H1 (cell line): ENCODE results near the gene CCDC124. TPM values are rescaled to one million over a fixed set of nuclear protein-coding genes. Genes with fewer than 3 reads are reported as not detected.

Experiments
- CTCF ChIA-PET: fragments of 300-600 bp; sonication (Branson Sonifier 250); formaldehyde crosslinking; loops from one replicate; lab custom pipeline; 2021; ENCODE audit not compliant: partially characterized antibody; lab: Charles Lee
- POLR2A ChIA-PET: fragments of 300-600 bp; sonication (Branson Sonifier 250); formaldehyde crosslinking; loops from one replicate; lab custom pipeline; 2021; ENCODE audit warnings: inconsistent platforms; ENCODE audit not compliant: partially characterized antibody; lab: Charles Lee
- DNase-seq, 2 experiments: peaks; one replicate each; pipeline versions ENCODE4 v3.0.0 to v3.0.0-alpha.2; 2010 to 2022; ENCODE audit warnings: low spot score in 2 of 2, low read depth in 1 of 2, mixed read lengths in 1 of 2
- FAIRE-seq: peaks from 2 replicates; lab custom pipeline; 2011; peaks lifted over from hg19 to GRCh38; lab: Jason Lieb, UNC
- H2AFZ ChIP-seq: 2 replicates; pipeline ENCODE4 v1.8.1; 2012; ENCODE audit warnings: low read length, inconsistent platforms
- H2AK5ac ChIP-seq: 2 replicates; pipeline ENCODE4 v1.6.1; 2013; ENCODE audit warnings: low read depth, low read length
- H2BK120ac ChIP-seq: replicated peaks from 2 replicates; pipeline ENCODE3; 2013; ENCODE audit warnings: low read depth, low read length, inconsistent platforms
- H2BK12ac ChIP-seq: 2 replicates; pipeline ENCODE4 v1.6.1; 2013; ENCODE audit warnings: low read depth, low read length
- H2BK15ac ChIP-seq: 2 replicates; pipeline ENCODE4 v1.6.1; 2013; ENCODE audit warnings: low read length
- H2BK20ac ChIP-seq: 2 replicates; pipeline ENCODE4 v1.6.1; 2013; ENCODE audit warnings: low read length
- H2BK5ac ChIP-seq: 2 replicates; pipeline ENCODE4 v1.6.1; 2013; ENCODE audit warnings: low read depth, low read length
- H3K14ac ChIP-seq: 2 replicates; pipeline ENCODE4 v1.6.1; 2013; ENCODE audit warnings: inconsistent platforms; ENCODE audit not compliant: insufficient read length
- H3K18ac ChIP-seq: 2 replicates; pipeline ENCODE4 v1.6.1; 2013; ENCODE audit warnings: low read length; ENCODE audit errors: extremely low read depth
- H3K23ac ChIP-seq: 2 replicates; pipeline ENCODE4 v1.6.1; 2013; ENCODE audit warnings: inconsistent platforms; ENCODE audit not compliant: insufficient read length
- H3K23me2 ChIP-seq: 2 replicates; pipeline ENCODE4 v1.6.1; 2013; ENCODE audit warnings: low read depth, low read length
- H3K27ac ChIP-seq: 2 replicates; pipeline ENCODE4 v1.6.1; 2011; ENCODE audit warnings: low read depth, low read length, inconsistent platforms
- H3K27me3 ChIP-seq, 4 experiments: replicated peaks in 1 of 4; 1 replicate in 1 of 4; 2 replicates in 3 of 4; pipeline versions ENCODE4 v1.6.1 to v1.8.1; 2011 to 2013; ENCODE audit warnings: low read length in 3 of 4, mild to moderate bottlenecking in 3 of 4, inconsistent platforms in 2 of 4, mixed read lengths in 2 of 4, moderate library complexity in 1 of 4; ENCODE audit not compliant: control insufficient read depth in 3 of 4, insufficient read depth in 3 of 4; ENCODE audit errors: extremely low read depth in 1 of 4
- H3K36me3 ChIP-seq, 4 experiments: 2 replicates each; pipeline versions ENCODE4 v1.6.1 to v1.8.1; 2011 to 2013; ENCODE audit warnings: mild to moderate bottlenecking in 4 of 4, low read length in 3 of 4, moderate library complexity in 2 of 4, control low read depth in 1 of 4, inconsistent platforms in 1 of 4; ENCODE audit not compliant: insufficient read depth in 4 of 4, control insufficient read depth in 2 of 4
- H3K4ac ChIP-seq: replicated peaks from 2 replicates; pipeline ENCODE3; 2013; ENCODE audit warnings: low read length, low read depth, mixed read lengths, inconsistent platforms; ENCODE audit not compliant: insufficient read length
- H3K4me1 ChIP-seq, 4 experiments: replicated peaks in 1 of 4; 1 replicate in 1 of 4; 2 replicates in 3 of 4; pipeline versions ENCODE4 v1.6.1 to v1.8.1; 2011 to 2013; ENCODE audit warnings: low read length in 3 of 4, inconsistent platforms in 2 of 4, mixed read lengths in 1 of 4; ENCODE audit not compliant: insufficient read depth in 4 of 4, control insufficient read depth in 3 of 4
- H3K4me2 ChIP-seq, 2 experiments: 2 replicates each; pipeline versions ENCODE4 v1.6.1 to v1.8.1; 2011 to 2013; ENCODE audit warnings: low read depth in 2 of 2, low read length in 2 of 2, control low read depth in 1 of 2, inconsistent platforms in 1 of 2, mild to moderate bottlenecking in 1 of 2; ENCODE audit not compliant: insufficient read depth in 1 of 2
- H3K4me3 ChIP-seq, 4 experiments: fragments of 200-600, 300-600 bp in 1 of 4; sonication (generic), shearing (Covaris generic), sonication (Bioruptor Twin) in 1 of 4; 2 replicates each; pipeline versions ENCODE4 v1.5.1 to v1.8.1; 2011 to 2016; ENCODE audit warnings: low read length in 4 of 4, low read depth in 3 of 4, control low read depth in 2 of 4, inconsistent platforms in 2 of 4, mild to moderate bottlenecking in 2 of 4, mixed read lengths in 1 of 4, moderate library complexity in 1 of 4; ENCODE audit not compliant: insufficient read depth in 2 of 4; ENCODE audit errors: extremely low read depth in 1 of 4
- H3K56ac ChIP-seq: replicated peaks from 2 replicates; pipeline ENCODE3; 2013; ENCODE audit warnings: low read depth, mild to moderate bottlenecking, mixed read lengths, low read length, inconsistent platforms; ENCODE audit not compliant: insufficient read length
- H3K79me1 ChIP-seq: 2 replicates; pipeline ENCODE4 v1.6.1; 2013; ENCODE audit warnings: low read depth, low read length, control low read depth
- H3K79me2 ChIP-seq, 2 experiments: 2 replicates each; pipeline versions ENCODE4 v1.6.1 to v1.8.1; 2012 to 2013; ENCODE audit warnings: low read length in 2 of 2, mild to moderate bottlenecking in 2 of 2, inconsistent platforms in 1 of 2; ENCODE audit not compliant: insufficient read depth in 2 of 2, control insufficient read depth in 1 of 2
- H3K9ac ChIP-seq, 4 experiments: replicated peaks in 1 of 4; 1 replicate in 1 of 4; 2 replicates in 3 of 4; pipeline versions ENCODE4 v1.6.1 to v1.8.1; 2011 to 2013; ENCODE audit warnings: low read depth in 3 of 4, low read length in 3 of 4, control low read depth in 2 of 4, mild to moderate bottlenecking in 2 of 4, moderate library complexity in 2 of 4, inconsistent platforms in 1 of 4; ENCODE audit errors: extremely low read depth in 1 of 4
- H3K9me3 ChIP-seq, 2 experiments: 2 replicates each; pipeline versions ENCODE4 v1.6.1 to v1.8.1; 2012 to 2013; ENCODE audit warnings: mild to moderate bottlenecking in 2 of 2, moderate library complexity in 2 of 2, control low read depth in 1 of 2, inconsistent platforms in 1 of 2, low read depth in 1 of 2, low read length in 1 of 2, mixed read lengths in 1 of 2; ENCODE audit not compliant: insufficient read depth in 2 of 2
- H4K20me1 ChIP-seq, 2 experiments: replicated peaks in 1 of 2; 2 replicates each; pipeline versions ENCODE3 to v1.8.1; 2011 to 2013; ENCODE audit warnings: inconsistent platforms in 2 of 2, low read length in 2 of 2, mild to moderate bottlenecking in 1 of 2; ENCODE audit not compliant: insufficient read depth in 2 of 2, control insufficient read depth in 1 of 2
- H4K5ac ChIP-seq: 2 replicates; pipeline ENCODE4 v1.6.1; 2013; ENCODE audit warnings: low read length, low read depth, mixed read lengths, inconsistent platforms; ENCODE audit not compliant: insufficient read length
- H4K8ac ChIP-seq: 2 replicates; pipeline ENCODE4 v1.8.0; 2013; ENCODE audit warnings: mild to moderate bottlenecking, moderate library complexity, low read length, inconsistent platforms; ENCODE audit not compliant: insufficient read depth; ENCODE audit errors: extremely low read depth
- H4K91ac ChIP-seq: replicated peaks from 2 replicates; pipeline ENCODE3; 2013; ENCODE audit warnings: low read length, mixed read lengths, inconsistent platforms; ENCODE audit not compliant: insufficient read length
- BCL11A ChIP-seq, 2 experiments: IDR thresholded peaks; one replicate each; pipeline ENCODE4 v1.6.1; 2011; ENCODE audit warnings: low read depth in 2 of 2, low read length in 2 of 2, mild to moderate bottlenecking in 2 of 2
- CREB1 ChIP-seq: IDR thresholded peaks from 2 replicates; pipeline ENCODE4 v1.6.1; 2012; ENCODE audit warnings: inconsistent platforms
- KDM1A ChIP-seq: fragments of 200-600, 300-600 bp; sonication (generic); IDR thresholded peaks from 2 replicates; pipeline ENCODE4 v1.7.1; 2016; ENCODE audit warnings: mild to moderate bottlenecking, low read length, borderline replicate concordance
- SIN3A ChIP-seq, 2 experiments: IDR thresholded peaks in 1 of 2; conservative IDR thresholded peaks in 1 of 2; 2 replicates each; pipeline ENCODE4 v1.6.1; 2011 to 2012; ENCODE audit warnings: low read length in 2 of 2, improper control_type of control experiment in 1 of 2, low read depth in 1 of 2, mild to moderate bottlenecking in 1 of 2
- WGBS, 2 experiments: shearing (Covaris generic) in 1 of 2; methylation state at CpG; one replicate each; pipeline versions ENCODE4 v1.1.6 to v1.1.7; 2013 to 2015; ENCODE audit warnings: low lambda C conversion rate in 2 of 2, mixed read lengths in 2 of 2, inconsistent platforms in 1 of 2, low coverage in 1 of 2, missing lambda C conversion rate in 1 of 2; ENCODE audit not compliant: insufficient replicate concordance in 2 of 2, insufficient coverage in 1 of 2, insufficient read length in 1 of 2; ENCODE audit errors: extremely low coverage in 1 of 2, missing lambda C conversion rate in 1 of 2; 5-methylcytosine and 5-hydroxymethylcytosine counted together
- polyA plus RNA-seq, 7 experiments: library from polyadenylated mRNA; depleted of rRNA in 3 of 7; stranded (reverse) in 5 of 7; unstranded in 2 of 7; fragments of >200 nt in 5 of 7; fragments of 200-250 nt in 2 of 7; gene quantifications; 1 replicate in 5 of 7; 2 replicates in 1 of 7; 4 replicates in 1 of 7; pipeline versions ENCODE4 v1.2.1 to v1.2.3, GENCODE V29; 2011 to 2013; ENCODE audit warnings: missing spikeins in 2 of 7, mixed read lengths in 2 of 7
- total RNA-seq: library from RNA; stranded (reverse); fragmentation: NEBNext Ultra II Directional; extraction: Animal tissue kit (Norgen Biotek cat#: 25700); gene quantifications from 2 replicates; pipeline ENCODE4 v1.2.1, GENCODE V29; 2021

The CCDC124 gene
- total and polyA plus RNA-seq, 2 of the 8 experiments (the other 6 are each of a cell fraction or from before 2014, with no cell fraction given) = 95.2 to 103 TPM

DNA sequence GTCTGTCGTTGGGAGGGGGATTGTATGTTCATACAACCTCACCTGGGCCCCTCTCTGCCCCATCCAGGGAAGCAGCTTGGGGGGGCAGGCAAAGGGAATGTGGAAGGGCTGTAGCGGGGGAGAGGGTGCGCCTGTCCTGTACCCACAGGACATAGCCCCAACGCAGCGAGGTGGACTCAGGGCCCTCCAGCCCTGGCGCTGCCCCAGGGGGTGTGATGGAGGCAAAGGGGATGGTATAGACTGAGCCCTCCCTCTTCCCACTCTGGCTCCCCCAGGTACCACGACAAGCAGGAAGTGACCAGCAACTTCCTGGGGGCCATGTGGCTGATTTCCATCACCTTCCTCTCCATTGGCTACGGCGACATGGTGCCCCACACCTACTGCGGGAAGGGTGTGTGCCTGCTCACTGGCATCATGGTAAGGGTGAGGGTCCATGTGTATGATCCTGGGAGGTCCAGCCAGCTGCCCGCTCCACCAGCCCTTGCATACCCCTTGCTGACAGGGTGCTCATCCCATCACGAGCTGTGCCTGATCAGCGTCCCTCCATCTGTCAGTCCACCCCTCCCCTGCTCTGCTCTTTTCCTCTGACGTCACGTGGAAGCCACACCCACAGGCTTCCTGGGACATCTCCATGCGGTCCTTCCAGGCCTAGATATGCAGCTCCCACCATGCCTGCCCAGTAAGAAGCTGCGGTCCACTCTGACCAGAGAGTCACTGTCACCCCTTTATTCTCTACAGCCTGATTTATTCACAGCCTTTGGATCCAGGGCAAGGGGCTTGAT, 52.4 kb downstream of the CCDC124 start:
- CTCF ChIA-PET = interaction anchor here (0.6 to 1.6 kb wide), 4 partner anchors 11 to 1291 kb away, joined by 3 read pairs; no protein-coding TSS in a partner anchor
- H3K27ac ChIP-seq = no peak overlapping the region

More for the DNA sequence above, 52.4 kb downstream of the CCDC124 start:
- no peak overlapping the region for H2BK120ac ChIP-seq
- H2AFZ ChIP-seq = no peak overlapping the region
- H4K8ac ChIP-seq = no peak overlapping the region
- H2BK20ac ChIP-seq = no peak overlapping the region
- TF ChIP-seq KDM1A (peak; percentile 36; the same call in 1 of the 2 replicates), BCL11A (IDR thresholded peaks at IDR 0.05; ENCODE audit: low read depth in 2 of 2, low read length in 2 of 2) (no peak), SIN3A (conservative IDR thresholded peaks at IDR 0.05 in 1 of 2, IDR thresholded peaks at IDR 0.05 in 1 of 2; ENCODE audit: low read depth in 1 of 2, low read length in 2 of 2) (no peak), CREB1 (0 out of 2 replicates have a peak, but pooled peaks have one; percentile 25)
- no peak overlapping the region for H3K23ac ChIP-seq
- H3K36me3 ChIP-seq = peaks cover 0 to 10% (median 1%) of the 10 kb centered on the region in 4 experiments; a peak in 2 of 8 replicates
- no peak overlapping the region for H2BK12ac ChIP-seq
- no peak overlapping the region for H3K18ac ChIP-seq
- no peak overlapping the region for H4K91ac ChIP-seq
- H4K5ac ChIP-seq = no peak overlapping the region
- H3K79me1 ChIP-seq = no peaks in the 10 kb centered on the region; the same call in none of the 2 replicates
- 89% methylated on average over 17 of the region's 17 CpGs; no CpG with 5 or more reads in 1 of the 2 experiments for WGBS, 2 experiments
- no peak for DNase-seq
- H3K9me3 ChIP-seq = no peaks in the 10 kb centered on the region
- no peaks in the 10 kb centered on the region; a peak in 1 of 7 replicates for H3K27me3 ChIP-seq
- no peak for FAIRE-seq
- peak overlapping the region; percentile 1; the same call in 1 of the 2 replicates for H2BK5ac ChIP-seq
- POLR2A ChIA-PET = interaction anchor here (0.7 to 0.8 kb wide), 2 partner anchors 38 to 116 kb away, joined by 3 read pairs; no protein-coding TSS in a partner anchor
- H3K4ac ChIP-seq = no peak overlapping the region
- no peak overlapping the region for H2BK15ac ChIP-seq
- no peaks in the 10 kb centered on the region for H3K4me1 ChIP-seq
- H3K14ac ChIP-seq = no peak overlapping the region
- H3K4me2 ChIP-seq = no peak overlapping the region
- H4K20me1 ChIP-seq = no peaks in the 10 kb centered on the region
- no peak overlapping the region for H3K56ac ChIP-seq
- H3K23me2 ChIP-seq = no peaks in the 10 kb centered on the region
- H3K79me2 ChIP-seq = no peaks in the 10 kb centered on the region
- no peak overlapping the region for H3K9ac ChIP-seq
- no peak overlapping the region for H2AK5ac ChIP-seq
- no peak overlapping the region for H3K4me3 ChIP-seq
